Natural killer cell (primary cell): ENCODE measurements around the gene GAN. TPM values are rescaled to one million over a fixed set of nuclear protein-coding genes. Genes with fewer than 3 reads are reported as not detected.

ENCODE experiments used
- ATAC-seq, 3 donors: fragments of 150-1000 bp in 2 of 3; fragments of 200-7000 bp in 1 of 3; cut with Tn5 transposase; 1 replicate in 1 of 3; 2 replicates in 2 of 3; pipeline ENCODE4 v1.10.0; 2021; ENCODE audit warnings: mild to moderate bottlenecking in 2 of 3, moderate library complexity in 2 of 3
- DNase-seq, 2 donors: peaks; one replicate each; pipeline versions ENCODE4 v3.0.0 to v3.0.0-alpha.2; 2013 to 2021; ENCODE audit warnings: mixed read lengths in 1 of 2
- H3K27ac ChIP-seq: one replicate; pipeline ENCODE4 v1.5.1; 2013; ENCODE audit warnings: mild to moderate bottlenecking, low read length
- H3K27me3 ChIP-seq: one replicate; pipeline ENCODE4 v1.6.1; 2013; ENCODE audit warnings: low read length; ENCODE audit not compliant: control insufficient read depth, insufficient read depth
- H3K36me3 ChIP-seq: one replicate; pipeline ENCODE4 v1.6.1; 2013; ENCODE audit warnings: low read length; ENCODE audit not compliant: control insufficient read depth, insufficient read depth
- H3K4me1 ChIP-seq: one replicate; pipeline ENCODE4 v1.6.1; 2013; ENCODE audit warnings: low read length; ENCODE audit not compliant: control insufficient read depth, insufficient read depth
- H3K4me3 ChIP-seq: one replicate; pipeline ENCODE4 v1.5.1; 2013; ENCODE audit warnings: low read length
- H3K9me3 ChIP-seq: one replicate; pipeline ENCODE4 v1.6.1; 2013; ENCODE audit warnings: low read length; ENCODE audit not compliant: control insufficient read depth, insufficient read depth
- H3K27ac Mint-ChIP-seq, 2 donors: one replicate each; pipeline ENCODE4 v1.8.0; 2022; ENCODE audit warnings: mild to moderate bottlenecking in 2 of 2, mixed read lengths in 2 of 2, moderate library complexity in 1 of 2
- H3K27me3 Mint-ChIP-seq, 2 donors: one replicate each; pipeline ENCODE4 v1.8.0; 2022; ENCODE audit warnings: low read depth in 2 of 2, mixed read lengths in 2 of 2
- H3K36me3 Mint-ChIP-seq: one replicate; pipeline ENCODE4 v1.8.0; 2022; ENCODE audit warnings: mixed read lengths
- H3K4me1 Mint-ChIP-seq, 2 donors: one replicate each; pipeline ENCODE4 v1.8.0; 2022; ENCODE audit warnings: mixed read lengths in 2 of 2
- H3K4me3 Mint-ChIP-seq: one replicate; pipeline ENCODE4 v1.8.0; 2022; ENCODE audit warnings: mild to moderate bottlenecking, moderate library complexity, mixed read lengths
- H3K9me3 Mint-ChIP-seq, 2 donors: one replicate each; pipeline ENCODE4 v1.8.0; 2022; ENCODE audit warnings: mixed read lengths in 2 of 2
- CTCF ChIP-seq: fragments of 200-600 bp; IDR thresholded peaks from one replicate; pipeline ENCODE4 v1.8.0; 2022; ENCODE audit warnings: antibody characterized with exemption
- WGBS: methylation state at CpG from one replicate; pipeline ENCODE4 v1.1.7; 2013; ENCODE audit warnings: missing lambda C conversion rate; ENCODE audit not compliant: insufficient coverage; 5-methylcytosine and 5-hydroxymethylcytosine counted together
- intact Hi-C: fragments of 100-400 bp; cut with micrococcal nuclease; formaldehyde crosslinking; loops from one replicate; pipeline ENCODE4 v1.14.2; 2022
- total RNA-seq, 4 donors: library from RNA; stranded (reverse); fragments of 120-200 nt in 1 of 4; gene quantifications; one replicate each; pipeline versions ENCODE4 v1.2.3 to v1.2.4, GENCODE V29; 2013 to 2022

Gene GAN
- total RNA-seq, 3 donors from 2014 or later (not counting 1 experiment from before 2014, with no cell fraction given), result 5.9 to 9.9 (median 7.3) TPM

GRCh38 chr16:81293909-81294802 is 20.6 kb upstream of the GAN start:
- H3K27me3 ChIP-seq, result no peaks in the 10 kb centered on the region
- no peak overlapping the region for H3K27ac Mint-ChIP-seq
- no peak overlapping the region for H3K4me3 ChIP-seq
- intact Hi-C loops, result no loop called here
- H3K27me3 Mint-ChIP-seq, result peaks cover 3 to 13% of the 10 kb centered on the region in 2 donors
- no peak overlapping the region for H3K4me3 Mint-ChIP-seq
- H3K9me3 Mint-ChIP-seq, result no peaks in the 10 kb centered on the region
- no peaks in the 10 kb centered on the region for H3K36me3 ChIP-seq
- no peak for TF ChIP-seq CTCF
- H3K27ac ChIP-seq, result no peak overlapping the region
- H3K4me1 ChIP-seq, result no peaks in the 10 kb centered on the region
- no peaks in the 10 kb centered on the region for H3K36me3 Mint-ChIP-seq
- H3K9me3 ChIP-seq, result no peaks in the 10 kb centered on the region
- no peak for DNase-seq
- H3K4me1 Mint-ChIP-seq, result no peaks in the 10 kb centered on the region
- no peak for ATAC-seq
- WGBS, result 62% methylated on average over 8 of the region's 11 CpGs

- no peak for TF ChIP-seq CTCF
- no peaks in the 10 kb centered on the region for H3K36me3 Mint-ChIP-seq
- DNase-seq (no peak), ATAC-seq (no peak)
- WGBS, result 85% methylated on average over 7 of the region's 7 CpGs
- H3K4me3 Mint-ChIP-seq, result no peak overlapping the region
- Histone ChIP-seq H3K27me3 (no peaks in the 10 kb centered on the region), H3K9me3 (no peaks in the 10 kb centered on the region), H3K36me3 (no peaks in the 10 kb centered on the region), H3K27ac (no peak overlapping the region), H3K4me1 (no peaks in the 10 kb centered on the region), H3K4me3 (no peak overlapping the region)
- no peak overlapping the region for H3K27ac Mint-ChIP-seq
- no peaks in the 10 kb centered on the region for H3K9me3 Mint-ChIP-seq
- peaks cover 3 to 13% of the 10 kb centered on the region in 2 donors for H3K27me3 Mint-ChIP-seq
- intact Hi-C loops, result no loop called here
- H3K4me1 Mint-ChIP-seq, result peaks cover 0 to 6% of the 10 kb centered on the region in 2 donors
Measured at GRCh38 chr16:81296631-81297030, 18.1 kb upstream of the GAN start.

GRCh38 chr16:81307770-81308169 is 7.0 kb upstream of the GAN start:
- no peak for TF ChIP-seq CTCF
- Histone ChIP-seq H3K4me3 (no peak overlapping the region), H3K4me1 (no peaks in the 10 kb centered on the region), H3K27me3 (no peaks in the 10 kb centered on the region), H3K36me3 (peaks cover 4% of the 10 kb centered on the region), H3K9me3 (no peaks in the 10 kb centered on the region), H3K27ac (no peak overlapping the region)
- no peak overlapping the region for H3K4me3 Mint-ChIP-seq
- no CpG with 5 or more reads among the region's 3 CpGs for WGBS
- no peak for ATAC-seq
- H3K4me1 Mint-ChIP-seq, result peaks cover 18 to 24% of the 10 kb centered on the region in 2 donors
- no peak overlapping the region for H3K27ac Mint-ChIP-seq
- no peaks in the 10 kb centered on the region for H3K27me3 Mint-ChIP-seq
- intact Hi-C loops, result no loop called here
- no peaks in the 10 kb centered on the region for H3K36me3 Mint-ChIP-seq
- no peak for DNase-seq
- no peaks in the 10 kb centered on the region for H3K9me3 Mint-ChIP-seq
